ENCODE results near the gene ROR1. TPM values are rescaled to one million over a fixed set of nuclear protein-coding genes. Genes with fewer than 3 reads are reported as not detected.

Gene ROR1
- total and polyA plus RNA-seq, 10 of the 15 experiments (the other 5 are each of a cell fraction or from before 2014, with no cell fraction given), result 0.02 to 0.08 (median 0.05) TPM; not detected in 6

GRCh38 chr1:63724375-63724899, 49.4 kb upstream of the ROR1 start:
- Histone ChIP-seq H3K4me1 (ENCODE audit: control insufficient read depth, insufficient read depth, low read length) (no peaks in the 10 kb centered on the region), H3K4me2 (ENCODE audit: control insufficient read depth, insufficient read depth) (no peak overlapping the region), H2AFZ (ENCODE audit: control insufficient read depth, low read depth, low read length) (no peak overlapping the region), H3K9me3 (replicated peaks; ENCODE audit: control insufficient read depth, insufficient read depth, low read length) (no peaks in the 10 kb centered on the region), H3K27me3 (replicated peaks in 1 of 2; ENCODE audit: control insufficient read depth in 2 of 2, insufficient read depth in 2 of 2, low read length in 1 of 2) (peaks cover 0 to 2% of the 10 kb centered on the region in 2 experiments; a peak in 3 of 4 replicates), H4K20me1 (ENCODE audit: control insufficient read depth, insufficient read depth) (no peaks in the 10 kb centered on the region), H3K79me2 (ENCODE audit: control insufficient read depth, insufficient read depth, low read length) (no peaks in the 10 kb centered on the region), H3K36me3 (ENCODE audit: control insufficient read depth in 2 of 2, insufficient read depth in 2 of 2, low read length in 1 of 2) (no peaks in the 10 kb centered on the region), H3K4me3 (no peak overlapping the region), H3K9ac (ENCODE audit: control insufficient read depth, insufficient read depth, low read length) (no peak overlapping the region), H3K27ac (ENCODE audit: control insufficient read depth, insufficient read depth) (no peak overlapping the region)
- CTCF ChIA-PET, result no interaction called here
- TF ChIP-seq IRF4 (IDR thresholded peaks at IDR 0.05; ENCODE audit: low read depth, low read length) (no peak), RCOR1 (conservative IDR thresholded peaks at IDR 0.05; ENCODE audit: low read depth, low read length) (no peak), ZNF217 (IDR thresholded peaks at IDR 0.05) (no peak), MXI1 (IDR thresholded peaks at IDR 0.05; ENCODE audit: low read depth, low read length) (no peak), ATF2 (IDR thresholded peaks at IDR 0.05; ENCODE audit: low read length) (no peak)
- in situ Hi-C loops (cut with MboI), result no loop called here
- FAIRE-seq (no peak), DNase-seq (ENCODE audit: low read depth, low spot score) (no peak), ATAC-seq (no peak)
- WGBS (ENCODE audit: insufficient coverage, insufficient replicate concordance, low lambda C conversion rate, missing lambda C conversion rate), result 55% methylated on average over 3 of the region's 3 CpGs
- BruUV-seq (replicated peaks), result no TSS peak
- intact Hi-C loops (cut with micrococcal nuclease; ENCODE audit: unreplicated experiment), result no loop called here
- POLR2A ChIA-PET, result no interaction called here
- RAD21 ChIA-PET (ENCODE audit: unreplicated experiment), result no interaction called here
- SMC1A ChIA-PET (ENCODE audit: uncharacterized antibody, unreplicated experiment), result no interaction called here

- H3K36me3 ChIP-seq (ENCODE audit: control insufficient read depth in 2 of 2, insufficient read depth in 2 of 2, low read length in 1 of 2), result no peaks in the 10 kb centered on the region
- DNase-seq (ENCODE audit: low read depth, low spot score) (no peak), FAIRE-seq (no peak), ATAC-seq (no peak)
- no peak overlapping the region for H3K4me2 ChIP-seq (ENCODE audit: control insufficient read depth, insufficient read depth)
- 47% methylated on average over 8 of the region's 8 CpGs for WGBS (ENCODE audit: insufficient coverage, insufficient replicate concordance, low lambda C conversion rate, missing lambda C conversion rate)
- H3K4me3 ChIP-seq, result no peak overlapping the region
- H3K4me1 ChIP-seq (ENCODE audit: control insufficient read depth, insufficient read depth, low read length), result no peaks in the 10 kb centered on the region
- H3K9ac ChIP-seq (ENCODE audit: control insufficient read depth, insufficient read depth, low read length), result no peak overlapping the region
- CTCF ChIA-PET, result no interaction called here
- SMC1A ChIA-PET (ENCODE audit: uncharacterized antibody, unreplicated experiment), result no interaction called here
- RAD21 ChIA-PET (ENCODE audit: unreplicated experiment), result no interaction called here
- H2AFZ ChIP-seq (ENCODE audit: control insufficient read depth, low read depth, low read length), result no peak overlapping the region
- H3K27me3 ChIP-seq (replicated peaks in 1 of 2; ENCODE audit: control insufficient read depth in 2 of 2, insufficient read depth in 2 of 2, low read length in 1 of 2), result no peaks in the 10 kb centered on the region
- intact Hi-C loops (cut with micrococcal nuclease; ENCODE audit: unreplicated experiment) (no loop called here), in situ Hi-C loops (cut with MboI) (no loop called here)
- no TSS peak for BruUV-seq (replicated peaks)
- no peak overlapping the region for H3K27ac ChIP-seq (ENCODE audit: control insufficient read depth, insufficient read depth)
- H3K9me3 ChIP-seq (replicated peaks; ENCODE audit: control insufficient read depth, insufficient read depth, low read length), result no peaks in the 10 kb centered on the region
- H3K79me2 ChIP-seq (ENCODE audit: control insufficient read depth, insufficient read depth, low read length), result no peaks in the 10 kb centered on the region
- POLR2A ChIA-PET, result no interaction called here
- H4K20me1 ChIP-seq (ENCODE audit: control insufficient read depth, insufficient read depth), result no peaks in the 10 kb centered on the region
- TF ChIP-seq EP300 (IDR thresholded peaks at IDR 0.05; ENCODE audit: borderline replicate concordance in 1 of 2, control insufficient read depth in 1 of 2, low read depth in 2 of 2, low read length in 2 of 2) (no peak), TCF7 (IDR thresholded peaks at IDR 0.05; ENCODE audit: borderline replicate concordance) (no peak), HCFC1 (IDR thresholded peaks at IDR 0.05; ENCODE audit: low read length) (no peak), STAT1 (conservative IDR thresholded peaks at IDR 0.05) (no peak), KAT2A (conservative IDR thresholded peaks at IDR 0.05; ENCODE audit: control insufficient read depth, low read depth, low read length) (no peak), NR2C1 (IDR thresholded peaks at IDR 0.05) (no peak), SUZ12 (IDR thresholded peaks at IDR 0.05; ENCODE audit: unreplicated experiment) (no peak), POLR2AphosphoS5 (IDR thresholded peaks at IDR 0.05; ENCODE audit: low read length) (no peak), MAX (IDR thresholded peaks at IDR 0.05; ENCODE audit: low read depth, low read length) (no peak), NFYA (IDR thresholded peaks at IDR 0.05; ENCODE audit: borderline replicate concordance, low read depth, low read length) (no peak), NR2F1 (conservative IDR thresholded peaks at IDR 0.05) (no peak), ETV6 (conservative IDR thresholded peaks at IDR 0.05 in 1 of 2, IDR thresholded peaks at IDR 0.05 in 1 of 2; ENCODE audit: borderline replicate concordance in 1 of 2, low read depth in 1 of 2) (no peak), POLR2A (IDR thresholded peaks at IDR 0.05; ENCODE audit: low read depth, low read length) (no peak), CREM (IDR thresholded peaks at IDR 0.05; ENCODE audit: low read depth) (no peak)
Measured at GRCh38 chr1:63728611-63729226, 45.1 kb upstream of the ROR1 start.
